NCI-H1048 (cell line): ENCODE data around the gene LTB4R2.
"Not testable (repeated sequence)": the region's sequence is repeated elsewhere in the genome, so short reads cannot be mapped to it uniquely, and the experiment has no call there.

Experiments
- DNase-seq: peaks from one replicate; lab custom pipeline; 2025; lab: John Stamatoyannopoulos, UW

Gene LTB4R2

DNA sequence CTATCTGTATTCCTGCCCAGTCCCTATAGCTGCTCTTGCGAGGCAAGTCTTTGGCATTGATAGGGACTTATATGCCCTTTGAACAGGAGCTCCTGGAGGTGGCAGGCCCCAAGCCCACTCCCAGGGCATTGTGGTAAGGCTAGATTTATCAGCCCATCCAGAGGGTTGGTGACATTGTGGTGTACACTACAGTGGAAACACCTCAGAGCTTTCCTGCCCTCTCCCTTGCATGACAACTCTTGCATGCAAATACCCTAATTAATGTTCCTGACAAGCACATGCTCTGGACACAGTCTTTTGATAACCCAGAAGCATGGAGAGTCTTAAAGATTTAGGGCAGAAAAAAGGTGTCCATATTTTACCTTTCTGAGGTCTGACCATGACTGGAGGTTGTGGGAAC is 30.7 kb downstream of the LTB4R2 start:
- DNase-seq = no peak

DNA sequence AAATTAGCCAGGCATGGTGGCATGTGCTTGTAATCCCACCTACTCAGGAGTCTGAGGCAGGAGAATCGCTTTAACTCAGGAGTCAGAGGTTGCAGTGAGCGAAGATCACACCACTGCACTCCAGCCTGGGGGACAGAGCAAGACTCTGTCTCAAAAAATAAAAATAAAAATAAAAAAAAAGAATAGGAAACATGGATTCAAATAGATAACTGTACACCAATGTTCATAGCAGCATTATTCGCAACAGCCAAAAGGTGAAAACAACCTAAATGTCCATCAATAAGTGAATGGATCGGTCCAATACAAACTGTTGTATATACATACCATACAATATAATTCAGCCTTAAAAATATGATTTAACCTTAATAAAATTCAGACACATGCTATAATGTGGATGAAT is 32.9 kb downstream of the LTB4R2 start:
- no peak for DNase-seq

DNA sequence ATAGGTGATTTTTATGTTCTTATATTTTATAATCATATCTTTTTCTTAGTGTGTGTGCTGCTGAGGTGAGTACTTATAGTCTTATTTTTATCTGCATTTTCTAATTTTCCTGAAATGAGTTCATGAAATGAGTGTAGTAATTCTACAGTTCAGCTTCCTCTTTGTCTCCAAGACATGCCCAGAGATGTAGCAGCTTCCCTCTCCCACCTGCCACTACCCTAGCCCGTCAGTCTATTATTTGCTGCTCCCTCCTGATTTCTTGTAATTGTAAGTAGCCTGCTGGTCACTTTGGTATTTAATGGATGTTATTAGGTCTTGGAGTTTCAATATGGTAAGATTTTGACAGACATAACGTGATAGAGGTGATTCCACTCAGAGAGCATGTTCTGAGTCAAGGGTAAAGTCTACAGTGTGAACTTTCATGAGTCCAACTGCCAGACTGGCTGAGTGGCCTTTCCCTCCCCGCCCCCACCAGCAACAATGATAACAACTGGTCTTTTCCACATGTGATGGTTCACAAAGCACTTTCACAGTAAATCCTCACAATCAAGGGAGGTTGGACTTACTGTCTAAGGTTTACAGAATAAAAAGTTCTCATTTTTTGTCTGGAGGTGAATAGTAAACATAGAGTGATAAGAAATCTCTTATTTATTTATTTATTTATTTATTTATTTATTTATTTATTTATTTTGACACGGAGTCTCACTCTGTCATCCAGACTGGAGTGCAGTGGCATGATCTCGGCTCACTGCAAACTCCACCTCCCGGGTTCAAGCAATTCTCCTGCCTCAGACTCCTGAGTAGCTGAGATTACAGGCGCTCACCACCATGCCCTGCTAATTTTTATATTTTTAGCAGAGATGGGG is 34.1 kb downstream of the LTB4R2 start:
- no peak for DNase-seq

DNA sequence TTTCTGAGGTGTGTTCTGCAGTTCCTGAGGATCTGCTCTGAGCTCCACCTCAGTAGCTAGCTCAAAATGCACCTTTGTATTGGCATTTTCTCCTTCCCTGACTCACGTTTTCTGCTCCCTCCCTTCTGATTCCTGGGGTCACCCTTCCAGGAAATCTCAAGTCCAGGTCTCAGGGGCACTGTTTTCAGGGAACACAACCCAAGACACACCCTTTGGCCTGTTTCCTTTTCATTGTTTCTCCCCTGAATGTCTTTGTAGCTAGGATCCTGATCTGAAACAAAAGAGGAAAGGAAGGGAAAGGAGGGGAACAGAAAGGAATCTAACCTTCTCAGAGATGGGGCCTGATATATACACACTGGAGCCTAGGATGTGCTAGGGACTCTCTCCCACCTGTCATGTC is 37.2 kb downstream of the LTB4R2 start:
- no peak for DNase-seq

DNA sequence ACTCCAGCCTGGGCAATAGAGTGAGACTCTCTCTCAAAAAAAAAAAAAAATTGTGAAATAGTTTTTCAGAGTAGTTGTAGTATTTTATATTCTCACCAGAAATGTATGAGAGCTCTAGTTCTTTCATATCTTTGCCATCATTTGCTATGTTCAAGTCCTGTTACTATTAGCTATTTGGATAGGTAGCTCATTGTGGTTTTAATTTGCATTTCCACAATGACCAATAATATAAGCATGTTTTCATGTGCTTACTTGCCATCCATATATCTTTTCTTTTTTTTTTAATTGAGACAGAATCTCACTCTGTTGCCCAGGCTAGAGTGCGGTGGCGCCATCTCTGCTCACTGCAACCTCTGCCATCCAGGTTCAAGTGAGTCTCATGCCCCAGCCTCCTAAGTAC is 38.2 kb downstream of the LTB4R2 start:
- DNase-seq = no peak

DNA sequence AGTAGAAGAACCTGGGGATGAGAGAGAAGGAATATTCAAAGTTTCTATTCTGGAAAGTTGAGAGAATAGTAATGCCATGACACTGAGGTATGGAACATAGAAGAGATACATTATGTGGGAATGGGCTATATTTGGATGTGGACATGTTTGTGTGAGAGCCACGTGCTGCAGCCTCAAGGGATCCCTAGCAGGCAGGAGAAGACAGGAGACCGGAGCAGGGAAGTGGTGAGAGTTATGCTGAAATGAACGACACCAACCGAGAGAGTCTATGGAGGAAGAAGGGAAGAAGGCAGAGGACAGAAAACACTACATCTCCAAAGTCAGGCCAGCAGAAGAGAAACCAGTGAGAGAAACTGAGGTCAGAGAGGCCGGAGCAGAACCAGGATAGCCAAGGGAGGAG is 39.8 kb downstream of the LTB4R2 start:
- no peak for DNase-seq

DNA sequence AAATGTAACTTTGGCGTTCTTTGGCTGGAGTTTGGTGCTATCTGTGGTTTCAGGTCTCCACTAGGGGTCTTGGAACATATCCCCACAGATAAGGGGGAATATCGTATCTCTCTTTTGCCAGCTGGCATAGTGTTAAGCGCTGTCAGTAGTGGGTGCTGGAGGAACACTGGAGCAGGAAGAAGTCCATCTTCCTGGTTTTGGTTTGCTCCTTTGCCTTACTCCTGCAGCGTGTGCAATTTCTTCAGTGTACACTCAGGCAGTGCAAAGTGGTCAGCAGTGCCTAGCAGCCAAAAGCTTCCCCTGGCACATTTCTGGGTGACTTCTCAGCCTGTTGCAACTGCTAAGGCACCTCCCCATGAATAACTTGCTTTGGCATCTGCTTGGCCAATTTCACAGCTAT is 41.6 kb downstream of the LTB4R2 start:
- DNase-seq = no peak

DNA sequence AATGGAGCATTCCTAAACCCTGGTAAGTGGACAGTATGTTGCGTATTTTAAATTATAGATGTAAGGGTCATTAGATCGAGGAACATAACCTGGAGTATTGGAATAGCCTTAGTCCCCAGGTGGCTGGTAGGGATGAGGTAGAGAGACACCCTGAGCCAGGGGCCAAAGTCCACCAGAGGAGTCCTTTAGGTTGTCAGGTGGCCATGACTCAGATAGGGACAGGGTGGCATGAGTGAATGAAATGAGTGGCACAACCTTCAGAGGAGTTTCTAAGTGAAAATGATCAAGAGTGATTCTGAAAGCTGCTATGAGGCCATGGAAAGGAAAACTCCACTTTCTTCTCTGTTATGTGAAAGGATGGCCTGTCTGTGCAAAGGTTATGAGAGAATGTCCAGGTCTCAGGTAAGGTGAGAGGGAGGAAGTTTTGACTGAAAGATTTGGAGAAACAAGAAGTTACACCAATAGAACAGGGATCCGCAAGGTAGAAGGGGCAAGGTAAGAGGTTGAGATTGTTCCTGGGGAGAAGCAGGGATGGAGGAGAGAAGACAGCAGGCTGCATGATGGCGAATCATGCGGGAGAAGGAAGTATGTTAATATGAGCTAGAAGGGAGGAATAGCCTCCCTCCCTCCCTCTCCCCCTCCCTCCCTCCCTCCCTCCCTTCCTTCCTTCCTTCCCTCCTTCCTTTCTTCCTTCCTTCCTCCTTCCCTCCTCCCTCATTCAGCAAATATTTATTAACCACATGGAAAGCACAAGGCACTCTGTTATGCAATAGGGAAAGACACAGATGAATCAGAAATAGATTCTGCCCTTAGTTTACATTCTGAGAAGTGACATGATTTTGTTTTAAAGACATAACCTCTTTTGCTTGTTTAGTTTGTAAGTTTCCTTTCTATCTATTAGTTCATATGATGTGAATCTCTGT is 43.9 kb downstream of the LTB4R2 start:
- no peak for DNase-seq

DNA sequence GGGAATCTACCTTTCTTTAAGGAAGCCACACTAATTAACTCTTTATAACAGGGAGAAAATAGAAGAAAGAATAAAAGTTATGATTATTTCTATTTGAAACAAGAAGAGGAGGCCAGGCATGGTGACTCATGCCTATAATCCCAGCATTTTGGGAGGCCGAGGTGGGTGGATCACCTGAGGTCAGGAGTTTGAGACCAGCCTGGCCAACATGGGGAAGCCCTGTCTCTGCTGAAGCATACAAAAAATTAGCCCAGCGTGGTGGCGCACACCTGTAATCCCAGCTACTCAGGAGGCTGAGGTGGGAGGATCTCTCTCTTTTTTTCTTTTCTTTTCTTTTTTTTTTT is 44.5 kb downstream of the LTB4R2 start:
- DNase-seq = not testable (repeated sequence)

DNA sequence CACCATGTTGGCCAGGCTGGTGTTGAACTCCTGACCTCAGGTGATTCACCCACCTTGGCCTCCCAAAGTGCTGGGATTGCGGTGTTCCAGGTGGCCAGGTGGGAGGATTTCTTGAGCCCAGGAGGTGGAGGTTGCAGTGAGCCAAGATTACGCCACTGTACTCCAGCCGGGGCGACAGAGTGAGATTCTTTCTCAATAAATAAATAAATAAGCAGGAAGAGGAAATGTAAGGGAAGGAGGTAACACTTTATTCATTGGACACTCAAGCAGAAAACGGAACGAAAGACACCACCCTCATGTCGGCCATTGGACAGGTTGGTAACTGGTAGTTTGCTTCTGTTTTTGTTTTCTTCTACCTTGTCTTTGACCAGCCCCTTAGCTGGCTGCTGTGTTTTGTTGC is 45.1 kb downstream of the LTB4R2 start:
- no peak for DNase-seq

DNA sequence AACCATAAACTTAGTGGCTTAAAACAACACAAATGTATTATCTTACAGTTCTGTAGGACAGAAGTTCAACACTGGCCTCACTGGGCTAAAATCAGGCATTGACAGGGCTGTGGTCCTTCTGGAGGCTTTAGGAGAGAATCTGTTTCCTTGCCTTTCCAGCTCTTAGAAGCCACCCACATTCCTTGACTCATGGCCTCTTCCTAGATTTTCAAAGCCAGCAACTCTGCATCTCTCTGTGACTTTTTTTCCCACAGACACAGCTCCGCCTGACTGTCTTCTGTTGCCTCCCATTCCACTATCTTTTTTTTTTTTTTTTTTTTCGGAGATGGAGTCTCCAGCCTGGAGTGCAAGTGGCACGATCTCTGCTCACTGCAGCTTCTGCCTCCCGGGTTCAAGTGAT is 46.3 kb downstream of the LTB4R2 start:
- DNase-seq = no peak

DNA sequence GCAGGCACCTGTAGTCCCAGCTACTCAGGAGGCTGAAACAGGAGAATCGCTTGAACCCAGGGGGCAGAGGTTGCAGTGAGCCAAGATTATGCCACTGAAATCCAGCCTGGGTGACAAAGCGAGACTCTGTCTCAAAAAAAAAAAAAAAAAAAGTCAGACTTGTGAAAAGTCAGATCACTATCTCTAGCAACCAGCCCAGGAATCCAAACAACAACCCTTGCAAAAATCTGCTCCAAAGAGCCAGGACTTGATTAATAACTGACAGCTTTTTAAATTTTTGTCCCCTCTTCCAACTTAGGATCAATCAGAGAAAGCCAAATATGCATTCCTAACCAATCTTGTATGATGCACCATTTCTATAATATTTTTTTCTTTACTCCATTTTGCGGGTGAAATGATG is 50.3 kb downstream of the LTB4R2 start:
- DNase-seq = no peak

DNA sequence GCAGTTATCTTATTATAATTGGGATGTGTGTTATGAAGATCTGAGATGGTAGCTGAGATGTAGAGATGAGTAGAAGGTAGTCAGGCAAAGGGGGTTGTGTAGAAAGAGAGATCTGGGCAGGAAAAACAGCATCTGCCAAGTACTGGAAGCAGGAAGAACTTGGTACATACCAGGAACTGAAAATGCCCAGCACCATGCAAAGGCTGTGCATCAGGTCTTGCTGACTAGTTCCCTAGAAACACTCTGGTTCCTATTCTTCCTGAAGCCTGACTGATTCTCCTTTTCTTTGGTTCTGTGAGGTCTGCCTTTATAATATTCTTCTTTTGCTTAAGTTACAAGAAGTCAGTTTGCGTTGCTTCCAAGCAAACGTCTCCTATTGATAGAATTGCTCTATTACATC is 51.4 kb downstream of the LTB4R2 start:
- DNase-seq = no peak
